ENCODE results near the gene ZNF217. TPM values are rescaled to one million over a fixed set of nuclear protein-coding genes. Genes with fewer than 3 reads are reported as not detected.
"Not testable (repeated sequence)": the region's sequence is repeated elsewhere in the genome, so short reads cannot be mapped to it uniquely, and the experiment has no call there.

The ZNF217 gene
- polyA plus RNA-seq, 1 donor, result 39.0 TPM

DNA sequence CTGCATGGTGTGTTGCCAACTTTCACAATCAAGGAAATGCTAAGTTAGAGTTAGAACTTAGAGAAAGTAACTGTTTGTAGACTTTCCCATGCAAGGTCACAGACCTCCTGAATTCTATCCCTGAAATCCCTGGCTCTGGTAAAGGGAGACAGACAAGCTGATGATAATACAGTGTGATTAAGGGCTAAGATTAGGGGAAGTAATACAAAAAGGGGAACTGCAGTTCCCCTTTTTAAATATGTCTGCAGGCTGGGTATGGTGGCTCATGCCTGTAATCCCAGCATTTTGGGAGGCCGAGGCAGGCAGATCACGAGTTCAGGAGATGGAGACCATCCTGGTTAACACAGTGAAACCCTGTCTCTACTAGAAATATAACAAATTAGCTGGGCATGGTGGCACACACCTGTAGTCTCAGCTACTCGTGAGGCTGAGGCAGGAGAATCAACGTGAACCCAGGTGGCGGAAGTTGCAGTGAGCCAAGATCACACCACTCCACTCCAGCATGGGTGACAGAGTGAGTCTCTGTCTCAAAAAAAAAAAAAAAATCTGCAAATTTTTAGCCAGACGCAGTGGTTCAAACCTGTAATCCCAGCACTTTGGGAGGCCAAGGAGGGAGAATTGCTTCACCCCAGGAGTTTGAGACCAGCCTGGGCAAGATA is 60.9 kb downstream of the ZNF217 start:
- DNase-seq, result not testable (repeated sequence)

DNA sequence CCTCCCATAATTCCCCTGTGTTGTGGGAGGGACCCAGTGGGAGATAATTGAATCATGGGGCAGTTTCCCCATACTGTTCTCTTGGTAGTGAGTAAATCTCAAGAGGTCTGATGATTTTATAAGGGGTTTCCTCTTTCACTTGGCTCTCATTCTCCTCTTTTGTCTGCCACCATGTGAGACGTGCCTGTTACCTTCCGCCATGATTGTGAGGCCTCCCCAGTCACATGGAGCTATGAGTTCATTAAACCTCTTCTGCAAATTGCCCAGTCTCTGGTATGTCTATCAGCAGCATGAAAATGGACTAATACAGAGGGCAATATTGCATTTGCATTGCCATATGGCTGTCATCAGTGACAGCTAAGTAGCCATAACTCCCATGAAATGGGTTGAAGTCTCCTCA is 63.2 kb downstream of the ZNF217 start:
- DNase-seq, result no peak

DNA sequence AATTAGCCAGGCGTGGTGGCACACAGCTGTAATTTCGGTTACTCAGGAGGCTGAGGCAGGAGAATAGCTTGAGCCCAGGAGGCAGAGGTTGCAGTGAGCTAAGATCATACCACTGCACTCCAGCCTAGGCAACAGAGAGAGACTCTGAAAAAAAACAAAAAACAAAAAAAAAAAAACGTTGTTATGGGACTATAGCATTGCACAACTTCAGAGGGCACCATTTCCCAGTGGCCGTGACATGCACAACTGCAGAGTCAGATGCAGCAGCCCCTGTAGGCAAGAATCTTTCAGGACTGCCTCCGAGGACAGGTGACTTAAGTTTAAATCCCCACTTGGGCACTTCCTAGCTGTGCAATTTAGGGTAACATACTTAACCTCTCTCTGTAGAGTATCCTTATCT is 64.0 kb downstream of the ZNF217 start:
- DNase-seq, result no peak

DNA sequence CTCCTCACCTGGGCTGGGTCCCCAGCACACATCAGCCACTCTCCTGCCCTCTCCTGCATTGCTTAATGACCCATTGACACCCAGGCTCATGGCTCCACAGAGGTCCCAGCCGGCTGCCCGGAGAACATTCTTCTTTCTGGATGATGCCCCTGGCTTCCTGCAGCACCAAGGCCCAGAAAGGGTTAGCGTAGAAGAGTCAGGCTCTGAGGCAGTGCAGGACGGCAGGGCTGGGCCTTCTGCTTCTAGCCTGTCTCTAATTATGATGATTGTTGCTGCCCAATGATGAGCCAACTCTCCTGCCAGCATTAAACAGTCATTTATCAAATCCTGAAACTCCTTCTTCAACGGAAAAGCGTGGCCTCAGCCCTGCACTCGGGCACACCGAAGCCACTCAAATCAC is 66.4 kb downstream of the ZNF217 start:
- DNase-seq, result no peak

DNA sequence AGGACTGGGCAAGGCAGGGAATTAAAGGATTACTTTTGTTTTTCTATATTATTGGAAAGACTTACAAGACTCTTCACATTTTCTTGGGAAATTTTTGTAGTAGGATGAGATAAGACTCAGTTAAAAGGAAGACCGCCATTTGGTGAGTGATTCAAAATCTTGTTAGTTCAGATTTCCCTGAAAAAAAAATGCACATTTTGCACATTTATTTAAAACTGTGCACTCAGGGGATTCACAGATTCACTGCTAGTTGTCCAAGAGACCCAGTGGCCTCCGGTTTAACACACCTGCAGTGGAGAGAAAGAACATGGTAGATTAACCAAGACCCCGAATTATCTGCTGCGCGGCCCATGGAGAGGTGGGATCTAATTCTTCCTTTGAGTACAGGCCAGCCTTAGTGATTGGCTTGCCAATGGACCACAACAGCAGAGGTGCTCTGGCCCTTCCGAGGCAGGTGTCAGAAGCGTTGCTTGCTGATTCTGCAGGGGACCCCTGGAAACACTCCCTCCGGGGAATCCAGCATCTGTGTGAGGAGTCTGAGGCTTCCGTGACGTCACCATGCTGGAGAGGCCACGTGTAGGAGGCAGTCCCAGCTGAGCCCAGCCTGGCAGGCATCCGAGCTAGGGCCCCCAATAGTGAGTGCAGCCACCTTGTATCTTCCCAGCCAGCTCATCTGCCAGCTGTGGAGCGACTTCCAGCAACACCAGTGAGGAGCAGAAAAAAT is 68.9 kb downstream of the ZNF217 start:
- DNase-seq, result no peak

DNA sequence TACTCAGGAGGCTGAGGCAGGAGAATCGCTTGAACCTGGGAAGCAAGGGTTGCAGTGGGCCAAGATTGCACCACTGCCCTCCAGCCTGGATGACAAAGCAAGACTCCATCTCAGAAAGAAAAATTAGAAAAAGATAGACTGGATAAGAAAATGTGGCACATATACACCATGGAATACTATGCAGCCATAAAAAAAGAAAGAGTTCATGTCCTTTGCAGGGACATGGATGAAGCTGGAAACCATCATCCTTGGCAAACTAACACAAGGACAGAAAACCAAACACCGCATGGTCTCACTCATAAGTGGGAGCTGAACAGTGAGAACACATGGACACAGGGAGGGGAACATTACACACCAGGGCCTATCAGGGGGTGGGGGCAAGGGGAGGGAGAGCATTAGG is 70.0 kb downstream of the ZNF217 start:
- DNase-seq, result not testable (repeated sequence)

DNA sequence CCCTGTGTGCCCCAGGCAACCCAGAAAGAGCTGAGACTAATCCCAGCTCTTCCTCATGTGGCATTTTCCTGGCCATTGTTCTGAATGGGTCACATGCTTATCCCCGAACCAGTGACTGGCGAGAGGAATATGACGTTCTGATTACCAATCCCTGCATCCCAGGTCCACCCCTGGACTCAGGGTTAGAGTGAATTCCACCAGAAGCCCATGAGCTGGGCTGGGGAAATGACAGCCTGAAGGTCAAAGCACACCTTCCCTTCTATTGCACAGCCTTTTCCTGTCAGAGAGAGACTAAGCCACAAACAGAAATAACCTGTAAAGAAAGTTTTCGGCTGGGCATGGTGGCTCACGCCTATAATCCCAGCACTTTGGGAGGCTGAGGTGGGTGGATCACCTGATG is 70.9 kb downstream of the ZNF217 start:
- DNase-seq, result no peak

DNA sequence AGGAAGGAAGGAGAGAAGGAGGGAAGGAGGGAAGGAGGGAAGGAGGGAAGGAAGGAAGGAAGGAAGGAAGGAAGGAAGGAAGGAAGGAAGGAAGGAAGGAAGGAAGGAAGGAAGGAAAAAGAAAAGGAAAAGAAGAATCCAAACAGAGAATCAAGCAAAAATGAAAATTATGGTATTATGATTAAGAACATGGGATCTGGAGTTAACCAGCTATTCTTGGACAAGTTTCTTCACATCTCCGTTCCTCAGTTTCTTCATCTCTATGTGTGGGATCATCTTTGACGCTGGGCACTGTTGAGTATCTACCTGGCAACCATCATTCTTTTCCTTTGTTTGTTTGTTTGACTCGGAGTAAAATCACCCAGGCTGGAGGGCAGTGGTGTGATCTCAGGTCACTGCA is 71.6 kb downstream of the ZNF217 start:
- DNase-seq, result no peak

DNA sequence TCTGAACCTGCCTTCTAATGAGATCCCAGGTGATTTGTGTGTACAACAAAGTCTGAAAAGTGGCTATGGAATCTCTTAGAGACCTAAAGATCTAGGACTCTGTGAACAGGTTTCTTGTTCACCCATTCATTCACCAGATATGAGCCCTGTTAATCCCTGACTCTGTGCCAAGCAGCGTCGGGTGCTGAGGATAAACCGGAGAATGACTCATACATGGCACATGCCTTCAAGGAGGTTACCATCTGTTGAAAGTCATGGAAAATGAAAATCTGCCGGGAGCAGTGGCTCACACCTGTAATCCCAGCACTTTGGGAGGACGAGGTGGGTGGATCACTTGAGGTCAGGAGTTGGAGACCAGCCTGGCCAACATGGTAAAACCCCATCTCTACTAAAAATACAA is 72.2 kb downstream of the ZNF217 start:
- DNase-seq, result not testable (repeated sequence)

DNA sequence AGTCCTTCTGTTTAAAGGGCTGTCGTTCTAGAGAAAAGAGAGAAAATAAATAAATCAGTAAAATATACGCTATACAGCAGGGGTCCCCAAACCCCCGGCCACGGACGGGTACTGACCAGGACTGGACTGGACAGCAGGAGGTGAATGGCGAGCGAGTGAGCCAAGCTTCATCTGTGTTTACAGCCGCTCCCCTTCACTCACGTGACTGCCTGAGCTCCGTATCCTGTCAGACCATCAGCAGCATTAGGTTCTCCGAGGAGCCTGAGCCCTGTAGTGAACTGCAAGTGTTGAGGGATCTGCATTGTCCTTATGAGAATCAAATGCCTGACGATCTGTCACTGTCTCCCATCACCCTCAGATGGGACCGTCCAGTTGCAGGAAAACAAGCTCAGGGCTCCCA is 76.5 kb downstream of the ZNF217 start:
- DNase-seq, result no peak
